H1 (cell line): ENCODE measurements around the gene ICAM2. TPM values are rescaled to one million over a fixed set of nuclear protein-coding genes. Genes with fewer than 3 reads are reported as not detected.

ENCODE experiments used
- CTCF ChIA-PET: fragments of 300-600 bp; sonication (Branson Sonifier 250); formaldehyde crosslinking; loops from one replicate; lab custom pipeline; 2021; ENCODE audit not compliant: partially characterized antibody; lab: Charles Lee
- POLR2A ChIA-PET: fragments of 300-600 bp; sonication (Branson Sonifier 250); formaldehyde crosslinking; loops from one replicate; lab custom pipeline; 2021; ENCODE audit warnings: inconsistent platforms; ENCODE audit not compliant: partially characterized antibody; lab: Charles Lee
- DNase-seq, 2 experiments: peaks; one replicate each; pipeline versions ENCODE4 v3.0.0 to v3.0.0-alpha.2; 2010 to 2022; ENCODE audit warnings: low spot score in 2 of 2, low read depth in 1 of 2, mixed read lengths in 1 of 2
- FAIRE-seq: peaks from 2 replicates; lab custom pipeline; 2011; peaks lifted over from hg19 to GRCh38; lab: Jason Lieb, UNC
- H2AFZ ChIP-seq: 2 replicates; pipeline ENCODE4 v1.8.1; 2012; ENCODE audit warnings: low read length, inconsistent platforms
- H2AK5ac ChIP-seq: 2 replicates; pipeline ENCODE4 v1.6.1; 2013; ENCODE audit warnings: low read depth, low read length
- H2BK120ac ChIP-seq: replicated peaks from 2 replicates; pipeline ENCODE3; 2013; ENCODE audit warnings: low read depth, low read length, inconsistent platforms
- H2BK12ac ChIP-seq: 2 replicates; pipeline ENCODE4 v1.6.1; 2013; ENCODE audit warnings: low read depth, low read length
- H2BK15ac ChIP-seq: 2 replicates; pipeline ENCODE4 v1.6.1; 2013; ENCODE audit warnings: low read length
- H2BK20ac ChIP-seq: 2 replicates; pipeline ENCODE4 v1.6.1; 2013; ENCODE audit warnings: low read length
- H2BK5ac ChIP-seq: 2 replicates; pipeline ENCODE4 v1.6.1; 2013; ENCODE audit warnings: low read depth, low read length
- H3K14ac ChIP-seq: 2 replicates; pipeline ENCODE4 v1.6.1; 2013; ENCODE audit warnings: inconsistent platforms; ENCODE audit not compliant: insufficient read length
- H3K18ac ChIP-seq: 2 replicates; pipeline ENCODE4 v1.6.1; 2013; ENCODE audit warnings: low read length; ENCODE audit errors: extremely low read depth
- H3K23ac ChIP-seq: 2 replicates; pipeline ENCODE4 v1.6.1; 2013; ENCODE audit warnings: inconsistent platforms; ENCODE audit not compliant: insufficient read length
- H3K23me2 ChIP-seq: 2 replicates; pipeline ENCODE4 v1.6.1; 2013; ENCODE audit warnings: low read depth, low read length
- H3K27ac ChIP-seq: 2 replicates; pipeline ENCODE4 v1.6.1; 2011; ENCODE audit warnings: low read depth, low read length, inconsistent platforms
- H3K27me3 ChIP-seq, 4 experiments: replicated peaks in 1 of 4; 1 replicate in 1 of 4; 2 replicates in 3 of 4; pipeline versions ENCODE4 v1.6.1 to v1.8.1; 2011 to 2013; ENCODE audit warnings: low read length in 3 of 4, mild to moderate bottlenecking in 3 of 4, inconsistent platforms in 2 of 4, mixed read lengths in 2 of 4, moderate library complexity in 1 of 4; ENCODE audit not compliant: control insufficient read depth in 3 of 4, insufficient read depth in 3 of 4; ENCODE audit errors: extremely low read depth in 1 of 4
- H3K36me3 ChIP-seq, 4 experiments: 2 replicates each; pipeline versions ENCODE4 v1.6.1 to v1.8.1; 2011 to 2013; ENCODE audit warnings: mild to moderate bottlenecking in 4 of 4, low read length in 3 of 4, moderate library complexity in 2 of 4, control low read depth in 1 of 4, inconsistent platforms in 1 of 4; ENCODE audit not compliant: insufficient read depth in 4 of 4, control insufficient read depth in 2 of 4
- H3K4ac ChIP-seq: replicated peaks from 2 replicates; pipeline ENCODE3; 2013; ENCODE audit warnings: low read length, low read depth, mixed read lengths, inconsistent platforms; ENCODE audit not compliant: insufficient read length
- H3K4me1 ChIP-seq, 4 experiments: replicated peaks in 1 of 4; 1 replicate in 1 of 4; 2 replicates in 3 of 4; pipeline versions ENCODE4 v1.6.1 to v1.8.1; 2011 to 2013; ENCODE audit warnings: low read length in 3 of 4, inconsistent platforms in 2 of 4, mixed read lengths in 1 of 4; ENCODE audit not compliant: insufficient read depth in 4 of 4, control insufficient read depth in 3 of 4
- H3K4me2 ChIP-seq, 2 experiments: 2 replicates each; pipeline versions ENCODE4 v1.6.1 to v1.8.1; 2011 to 2013; ENCODE audit warnings: low read depth in 2 of 2, low read length in 2 of 2, control low read depth in 1 of 2, inconsistent platforms in 1 of 2, mild to moderate bottlenecking in 1 of 2; ENCODE audit not compliant: insufficient read depth in 1 of 2
- H3K4me3 ChIP-seq, 4 experiments: fragments of 200-600, 300-600 bp in 1 of 4; sonication (generic), shearing (Covaris generic), sonication (Bioruptor Twin) in 1 of 4; 2 replicates each; pipeline versions ENCODE4 v1.5.1 to v1.8.1; 2011 to 2016; ENCODE audit warnings: low read length in 4 of 4, low read depth in 3 of 4, control low read depth in 2 of 4, inconsistent platforms in 2 of 4, mild to moderate bottlenecking in 2 of 4, mixed read lengths in 1 of 4, moderate library complexity in 1 of 4; ENCODE audit not compliant: insufficient read depth in 2 of 4; ENCODE audit errors: extremely low read depth in 1 of 4
- H3K56ac ChIP-seq: replicated peaks from 2 replicates; pipeline ENCODE3; 2013; ENCODE audit warnings: low read depth, mild to moderate bottlenecking, mixed read lengths, low read length, inconsistent platforms; ENCODE audit not compliant: insufficient read length
- H3K79me1 ChIP-seq: 2 replicates; pipeline ENCODE4 v1.6.1; 2013; ENCODE audit warnings: low read depth, low read length, control low read depth
- H3K79me2 ChIP-seq, 2 experiments: 2 replicates each; pipeline versions ENCODE4 v1.6.1 to v1.8.1; 2012 to 2013; ENCODE audit warnings: low read length in 2 of 2, mild to moderate bottlenecking in 2 of 2, inconsistent platforms in 1 of 2; ENCODE audit not compliant: insufficient read depth in 2 of 2, control insufficient read depth in 1 of 2
- H3K9ac ChIP-seq, 4 experiments: replicated peaks in 1 of 4; 1 replicate in 1 of 4; 2 replicates in 3 of 4; pipeline versions ENCODE4 v1.6.1 to v1.8.1; 2011 to 2013; ENCODE audit warnings: low read depth in 3 of 4, low read length in 3 of 4, control low read depth in 2 of 4, mild to moderate bottlenecking in 2 of 4, moderate library complexity in 2 of 4, inconsistent platforms in 1 of 4; ENCODE audit errors: extremely low read depth in 1 of 4
- H3K9me3 ChIP-seq, 2 experiments: 2 replicates each; pipeline versions ENCODE4 v1.6.1 to v1.8.1; 2012 to 2013; ENCODE audit warnings: mild to moderate bottlenecking in 2 of 2, moderate library complexity in 2 of 2, control low read depth in 1 of 2, inconsistent platforms in 1 of 2, low read depth in 1 of 2, low read length in 1 of 2, mixed read lengths in 1 of 2; ENCODE audit not compliant: insufficient read depth in 2 of 2
- H4K20me1 ChIP-seq, 2 experiments: replicated peaks in 1 of 2; 2 replicates each; pipeline versions ENCODE3 to v1.8.1; 2011 to 2013; ENCODE audit warnings: inconsistent platforms in 2 of 2, low read length in 2 of 2, mild to moderate bottlenecking in 1 of 2; ENCODE audit not compliant: insufficient read depth in 2 of 2, control insufficient read depth in 1 of 2
- H4K5ac ChIP-seq: 2 replicates; pipeline ENCODE4 v1.6.1; 2013; ENCODE audit warnings: low read length, low read depth, mixed read lengths, inconsistent platforms; ENCODE audit not compliant: insufficient read length
- H4K8ac ChIP-seq: 2 replicates; pipeline ENCODE4 v1.8.0; 2013; ENCODE audit warnings: mild to moderate bottlenecking, moderate library complexity, low read length, inconsistent platforms; ENCODE audit not compliant: insufficient read depth; ENCODE audit errors: extremely low read depth
- H4K91ac ChIP-seq: replicated peaks from 2 replicates; pipeline ENCODE3; 2013; ENCODE audit warnings: low read length, mixed read lengths, inconsistent platforms; ENCODE audit not compliant: insufficient read length
- CEBPB ChIP-seq: IDR thresholded peaks from 2 replicates; pipeline ENCODE4 v1.6.1; 2012; ENCODE audit warnings: low read depth, low read length
- CTBP2 ChIP-seq: IDR thresholded peaks from 2 replicates; pipeline ENCODE4 v1.7.0; 2011; ENCODE audit warnings: borderline replicate concordance, mild to moderate bottlenecking, moderate library complexity, mixed read lengths, low read length; ENCODE audit not compliant: insufficient read depth, insufficient read length
- CTCF ChIP-seq, 3 experiments: IDR thresholded peaks; 1 replicate in 2 of 3; 2 replicates in 1 of 3; pipeline versions ENCODE4 v1.5.1 to v1.6.1; 2011; ENCODE audit warnings: low read length in 3 of 3, mild to moderate bottlenecking in 3 of 3, inconsistent platforms in 2 of 3, low read depth in 1 of 3, moderate library complexity in 1 of 3; ENCODE audit not compliant: insufficient read depth in 1 of 3; ENCODE audit errors: control extremely low read depth in 1 of 3
- FOSL1 ChIP-seq: IDR thresholded peaks from 2 replicates; pipeline ENCODE4 v1.6.1; 2011; ENCODE audit warnings: mild to moderate bottlenecking, low read depth, low read length, moderate library complexity; ENCODE audit not compliant: insufficient read depth
- GTF2F1 ChIP-seq: IDR thresholded peaks from 2 replicates; pipeline ENCODE4 v1.6.1; 2012; ENCODE audit warnings: low read depth, low read length, improper control_type of control experiment, borderline replicate concordance
- JUND ChIP-seq: IDR thresholded peaks from 2 replicates; pipeline ENCODE4 v1.6.1; 2011; ENCODE audit warnings: mild to moderate bottlenecking, improper control_type of control experiment, low read length
- POLR2A ChIP-seq, 2 experiments: IDR thresholded peaks; 1 replicate in 1 of 2; 2 replicates in 1 of 2; pipeline ENCODE4 v1.6.1; 2011; ENCODE audit warnings: low read depth in 2 of 2, low read length in 2 of 2, mild to moderate bottlenecking in 2 of 2; ENCODE audit errors: control extremely low read depth in 1 of 2
- RAD21 ChIP-seq, 2 experiments: IDR thresholded peaks in 1 of 2; conservative IDR thresholded peaks in 1 of 2; 2 replicates each; pipeline ENCODE4 v1.6.1; 2011; ENCODE audit warnings: low read depth in 2 of 2, low read length in 2 of 2, improper control_type of control experiment in 1 of 2, inconsistent platforms in 1 of 2, mild to moderate bottlenecking in 1 of 2, moderate library complexity in 1 of 2
- RXRA ChIP-seq: IDR thresholded peaks from 2 replicates; pipeline ENCODE4 v1.6.1; 2011; ENCODE audit warnings: low read depth, mild to moderate bottlenecking, low read length, moderate library complexity; ENCODE audit not compliant: insufficient read depth
- SP2 ChIP-seq: IDR thresholded peaks from 2 replicates; pipeline ENCODE4 v1.6.1; 2012; ENCODE audit warnings: mild to moderate bottlenecking, low read length, inconsistent platforms
- TAF1 ChIP-seq: IDR thresholded peaks from 2 replicates; pipeline ENCODE4 v1.6.1; 2011; ENCODE audit warnings: mild to moderate bottlenecking, low read depth, low read length
- ZNF274 ChIP-seq: IDR thresholded peaks from 2 replicates; pipeline ENCODE4 v1.7.0; 2012; ENCODE audit warnings: low read length, borderline replicate concordance; ENCODE audit errors: extremely low read depth
- WGBS, 2 experiments: shearing (Covaris generic) in 1 of 2; methylation state at CpG; one replicate each; pipeline versions ENCODE4 v1.1.6 to v1.1.7; 2013 to 2015; ENCODE audit warnings: low lambda C conversion rate in 2 of 2, mixed read lengths in 2 of 2, inconsistent platforms in 1 of 2, low coverage in 1 of 2, missing lambda C conversion rate in 1 of 2; ENCODE audit not compliant: insufficient replicate concordance in 2 of 2, insufficient coverage in 1 of 2, insufficient read length in 1 of 2; ENCODE audit errors: extremely low coverage in 1 of 2, missing lambda C conversion rate in 1 of 2; 5-methylcytosine and 5-hydroxymethylcytosine counted together
- polyA plus RNA-seq, 7 experiments: library from polyadenylated mRNA; depleted of rRNA in 3 of 7; stranded (reverse) in 5 of 7; unstranded in 2 of 7; fragments of >200 nt in 5 of 7; fragments of 200-250 nt in 2 of 7; gene quantifications; 1 replicate in 5 of 7; 2 replicates in 1 of 7; 4 replicates in 1 of 7; pipeline versions ENCODE4 v1.2.1 to v1.2.3, GENCODE V29; 2011 to 2013; ENCODE audit warnings: missing spikeins in 2 of 7, mixed read lengths in 2 of 7
- total RNA-seq: library from RNA; stranded (reverse); fragmentation: NEBNext Ultra II Directional; extraction: Animal tissue kit (Norgen Biotek cat#: 25700); gene quantifications from 2 replicates; pipeline ENCODE4 v1.2.1, GENCODE V29; 2021

The ICAM2 gene
- total and polyA plus RNA-seq, 2 of the 8 experiments (the other 6 are each of a cell fraction or from before 2014, with no cell fraction given) = 0.45 to 0.63 TPM

GRCh38 chr17:64065161-64065560 is 44.7 kb upstream of the ICAM2 start:
- H3K4me2 ChIP-seq = no peak overlapping the region
- H3K4me3 ChIP-seq = no peak overlapping the region
- H2BK20ac ChIP-seq = no peak overlapping the region
- H4K91ac ChIP-seq = no peak overlapping the region
- H3K79me2 ChIP-seq = no peaks in the 10 kb centered on the region
- DNase-seq = no peak
- H3K9ac ChIP-seq = no peak overlapping the region
- H2BK120ac ChIP-seq = no peak overlapping the region
- WGBS, 2 experiments = 91% methylated on average over 8 of the region's 8 CpGs; no CpG with 5 or more reads in 1 of the 2 experiments
- no peak overlapping the region for H3K23ac ChIP-seq
- no peaks in the 10 kb centered on the region for H3K23me2 ChIP-seq
- H3K56ac ChIP-seq = no peak overlapping the region
- no peaks in the 10 kb centered on the region; a peak in 3 of 8 replicates for H3K36me3 ChIP-seq
- H3K4ac ChIP-seq = no peak overlapping the region
- H3K79me1 ChIP-seq = no peaks in the 10 kb centered on the region
- H2BK15ac ChIP-seq = no peak overlapping the region
- H3K27me3 ChIP-seq = no peaks in the 10 kb centered on the region
- H3K18ac ChIP-seq = no peak overlapping the region
- POLR2A ChIA-PET = interaction anchor here (0.6 to 1.9 kb wide), 2 partner anchors 65 to 194 kb away, joined by 3 to 4 read pairs; no protein-coding TSS in a partner anchor
- H3K14ac ChIP-seq = no peak overlapping the region
- no peak overlapping the region for H4K5ac ChIP-seq
- H2BK5ac ChIP-seq = no peak overlapping the region
- H3K27ac ChIP-seq = no peak overlapping the region
- no peaks in the 10 kb centered on the region for H4K20me1 ChIP-seq
- no peak for FAIRE-seq
- no peak overlapping the region for H4K8ac ChIP-seq
- peaks cover 0 to 8% of the 10 kb centered on the region in 2 experiments; a peak in 2 of 4 replicates for H3K9me3 ChIP-seq
- H2AFZ ChIP-seq = no peak overlapping the region
- H2AK5ac ChIP-seq = no peak overlapping the region
- no peak overlapping the region for H2BK12ac ChIP-seq
- H3K4me1 ChIP-seq = peaks cover 0 to 3% (median 0%) of the 10 kb centered on the region in 4 experiments; a peak in 1 of 7 replicates
- CTCF ChIA-PET = interaction anchor here (1.0 to 13.9 kb wide), 11 partner anchors 10 to 217 kb away, joined by 3 to 238 read pairs (median 17); partner anchors contain the start of gene ERN1
- no peak for TF ChIP-seq RAD21 (IDR thresholded peaks at IDR 0.05 in 1 of 2, conservative IDR thresholded peaks at IDR 0.05 in 1 of 2; ENCODE audit: low read depth in 2 of 2, low read length in 2 of 2)
- no peak for TF ChIP-seq CEBPB
- TF ChIP-seq RXRA = no peak
- TF ChIP-seq CTCF (IDR thresholded peaks at IDR 0.05; ENCODE audit: control extremely low read depth in 1 of 3, insufficient read depth in 1 of 3, low read depth in 1 of 3, low read length in 3 of 3) = no peak
- TF ChIP-seq SP2 = no peak
- TF ChIP-seq FOSL1 = no peak
- TF ChIP-seq POLR2A (IDR thresholded peaks at IDR 0.05; ENCODE audit: control extremely low read depth in 1 of 2, low read depth in 2 of 2, low read length in 2 of 2) = no peak
- no peak for TF ChIP-seq JUND
- TF ChIP-seq ZNF274 = no peak
- TF ChIP-seq TAF1 = no peak
- no peak for TF ChIP-seq CTBP2
- no peak for TF ChIP-seq GTF2F1
